T-cell (primary cell): Measurements from ENCODE around the gene ADAMTS17. TPM values are rescaled to one million over a fixed set of nuclear protein-coding genes. Genes with fewer than 3 reads are reported as not detected.
A peak's percentile ranks its signal among the peaks of the same experiment; 100 is the strongest.
"Not testable (repeated sequence)": the region's sequence is repeated elsewhere in the genome, so short reads cannot be mapped to it uniquely, and the experiment has no call there.

Experiments
- ATAC-seq, 4 experiments: fragments of 200-7000 bp in 3 of 4; fragments of 150-1000 bp in 1 of 4; cut with Tn5 transposase; replicated peaks in 1 of 4; 1 replicate in 3 of 4; 2 replicates in 1 of 4; pipeline ENCODE4 v1.10.0; 2021; ENCODE audit warnings: moderate library complexity in 3 of 4, mild to moderate bottlenecking in 2 of 4, moderate number of reproducible peaks in 1 of 4
- CTCF ChIA-PET, 2 donors: fragments of 300-600 bp; sonication (Branson Sonifier 250); formaldehyde crosslinking; loops; one replicate each; lab custom pipeline; 2022; ENCODE audit warnings: antibody characterized with exemption in 2 of 2; lab: Charles Lee
- POLR2A ChIA-PET, 2 donors: fragments of 300-600 bp; sonication (Branson Sonifier 250); formaldehyde crosslinking; loops; one replicate each; lab custom pipeline; 2022; ENCODE audit warnings: antibody characterized with exemption in 2 of 2; lab: Charles Lee
- DNase-seq, 35 experiments: peaks; one replicate each; pipeline versions ENCODE4 v3.0.0 to v3.0.0-alpha.2; 2013 to 2023
- H3K27ac ChIP-seq: one replicate; pipeline ENCODE4 v1.5.1; 2013; ENCODE audit warnings: low read length
- H3K27me3 ChIP-seq, 2 experiments: replicated peaks in 1 of 2; 1 replicate in 1 of 2; 2 replicates in 1 of 2; pipeline versions ENCODE4 v1.6.1 to v1.7.0; 2013; ENCODE audit warnings: low read length in 1 of 2, mixed read lengths in 1 of 2; ENCODE audit not compliant: control insufficient read depth in 2 of 2, insufficient read depth in 2 of 2; ENCODE audit errors: extremely low read depth in 1 of 2
- H3K36me3 ChIP-seq, 2 donors: 1 replicate in 1 of 2; 2 replicates in 1 of 2; pipeline versions ENCODE4 v1.6.1 to v1.7.0; 2013; ENCODE audit warnings: low read length in 1 of 2; ENCODE audit not compliant: control insufficient read depth in 2 of 2, insufficient read depth in 1 of 2; ENCODE audit errors: extremely low read depth in 1 of 2
- H3K4me1 ChIP-seq, 2 experiments: 1 replicate in 1 of 2; 2 replicates in 1 of 2; pipeline versions ENCODE4 v1.6.1 to v1.7.0; 2013; ENCODE audit warnings: low read length in 2 of 2, mixed read lengths in 1 of 2; ENCODE audit not compliant: insufficient read depth in 2 of 2, control insufficient read depth in 1 of 2; ENCODE audit errors: extremely low read depth in 1 of 2
- H3K4me3 ChIP-seq, 2 donors: 1 replicate in 1 of 2; 2 replicates in 1 of 2; pipeline versions ENCODE4 v1.5.1 to v1.7.0; 2013; ENCODE audit warnings: mild to moderate bottlenecking in 2 of 2, low read length in 1 of 2, moderate library complexity in 1 of 2; ENCODE audit not compliant: control insufficient read depth in 1 of 2; ENCODE audit errors: extremely low read depth in 1 of 2
- H3K9me3 ChIP-seq: 2 replicates; pipeline ENCODE4 v1.7.0; 2013
- H3K27ac Mint-ChIP-seq, 2 donors: one replicate each; pipeline ENCODE4 v1.8.0; 2020 to 2021; ENCODE audit warnings: mild to moderate bottlenecking in 2 of 2, mixed read lengths in 2 of 2
- H3K27me3 Mint-ChIP-seq, 2 donors: one replicate each; pipeline ENCODE4 v1.8.0; 2021 to 2022; ENCODE audit warnings: mixed read lengths in 2 of 2
- H3K36me3 Mint-ChIP-seq: one replicate; pipeline ENCODE4 v1.8.0; 2021; ENCODE audit warnings: mixed read lengths
- H3K4me1 Mint-ChIP-seq, 3 donors: one replicate each; pipeline ENCODE4 v1.8.0; 2020 to 2022; ENCODE audit warnings: mixed read lengths in 3 of 3, mild to moderate bottlenecking in 1 of 3
- H3K4me3 Mint-ChIP-seq, 3 donors: one replicate each; pipeline ENCODE4 v1.8.0; 2020 to 2022; ENCODE audit warnings: mild to moderate bottlenecking in 3 of 3, mixed read lengths in 3 of 3, moderate library complexity in 3 of 3
- H3K9me3 Mint-ChIP-seq, 3 donors: one replicate each; pipeline ENCODE4 v1.8.0; 2020 to 2022; ENCODE audit warnings: mixed read lengths in 3 of 3
- WGBS: methylation state at CpG from one replicate; pipeline ENCODE4 v1.1.5; 2013; ENCODE audit warnings: missing lambda C conversion rate; ENCODE audit not compliant: insufficient coverage; 5-methylcytosine and 5-hydroxymethylcytosine counted together
- total RNA-seq, 35 experiments: library from RNA in 6 of 35; stranded (reverse) in 6 of 35; fragments of 120-200 nt in 1 of 35; gene quantifications; one replicate each; pipeline versions ENCODE4 v1.2.1 to v1.2.4 and lab custom pipeline; 2013 to 2026

ADAMTS17 gene
- total RNA-seq, 5 donors from 2014 or later (not counting 1 experiment from before 2014, with no cell fraction given): 8.9 to 17.8 (median 11.6) TPM

DNA sequence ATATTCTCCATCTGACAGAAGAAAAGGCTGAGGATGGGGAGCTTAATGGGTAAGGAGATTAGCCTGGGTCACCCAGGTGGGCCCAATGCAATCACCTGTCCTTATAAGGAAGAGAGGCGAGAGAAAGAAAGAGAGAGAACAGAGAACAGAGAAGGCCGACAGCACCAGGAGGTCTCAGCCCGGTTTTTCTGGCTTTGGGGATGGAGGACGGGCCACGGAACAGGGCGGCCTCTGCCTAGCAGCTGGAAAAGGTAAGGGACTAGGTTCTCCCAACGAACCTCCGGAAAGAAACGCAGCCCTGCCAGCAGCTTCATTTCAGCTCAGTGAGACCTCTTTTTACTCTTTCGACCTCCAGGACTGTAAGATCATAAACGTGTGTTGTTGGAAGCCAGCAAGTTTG, 412.5 kb downstream of the ADAMTS17 start:
- Mint-ChIP-seq H3K36me3 (no peaks in the 10 kb centered on the region), H3K4me3 (peak overlapping the region; percentile 13 to 86 (median 75)), H3K27ac (peak overlapping the region; percentile 92 to 93), H3K9me3 (no peaks in the 10 kb centered on the region), H3K4me1 (peaks cover 21 to 24% (median 23%) of the 10 kb centered on the region in 3 donors), H3K27me3 (peaks cover 0 to 1% of the 10 kb centered on the region in 2 donors)
- ATAC-seq (no peak), DNase-seq (peak in 1 of 35 experiments; percentile 21)
- ChIA-PET CTCF (interaction anchor here (0.6 to 2.0 kb wide), 4 partner anchors 409 to 421 kb away, joined by 6 to 19 read pairs (median 6); no protein-coding TSS in a partner anchor), POLR2A (no interaction called here)
- Histone ChIP-seq H3K27ac (peak overlapping the region; percentile 56), H3K27me3 (peaks cover 0 to 5% of the 10 kb centered on the region in 2 experiments), H3K9me3 (no peaks in the 10 kb centered on the region), H3K4me1 (peaks cover 8 to 20% of the 10 kb centered on the region in 2 experiments), H3K4me3 (peak overlapping the region in 1 of 2 donors; percentile 62), H3K36me3 (no peaks in the 10 kb centered on the region)
- WGBS: 94% methylated on average over 10 of the region's 11 CpGs

DNA sequence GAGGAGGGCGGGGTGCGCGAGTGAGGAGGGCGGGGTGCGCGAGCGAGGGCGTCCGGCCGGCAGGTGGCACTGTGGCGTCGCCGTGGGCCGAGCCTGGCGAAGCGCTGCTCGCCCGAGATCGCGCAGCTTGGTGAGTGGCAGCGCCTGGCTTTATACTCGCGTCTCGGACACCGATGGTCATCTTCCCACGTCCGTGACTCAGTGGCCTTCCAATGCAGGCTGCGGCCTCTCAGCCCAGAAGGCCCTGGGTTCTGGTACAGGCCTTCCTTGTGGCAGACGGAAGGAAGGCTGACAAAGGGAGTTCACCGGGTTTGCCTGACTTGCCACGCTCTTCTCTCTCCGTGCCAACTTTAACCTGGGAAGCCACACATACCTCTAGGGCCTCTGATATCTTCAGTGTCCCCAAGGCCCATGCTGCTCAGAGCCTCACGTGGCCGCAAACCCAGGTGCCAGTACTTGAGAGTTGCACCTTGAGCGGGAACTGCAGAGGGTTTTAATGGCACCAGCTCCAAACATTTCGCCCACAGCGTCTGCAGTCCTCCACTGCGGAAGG, 413.3 kb downstream of the ADAMTS17 start:
- peak; percentile 87 to 92 (median 89) for ATAC-seq
- Mint-ChIP-seq H3K4me3 (peak overlapping the region; percentile 75 to 86 (median 80)), H3K36me3 (no peaks in the 10 kb centered on the region), H3K9me3 (no peaks in the 10 kb centered on the region), H3K27ac (peak overlapping the region; percentile 92 to 93), H3K27me3 (peaks cover 0 to 9% of the 10 kb centered on the region in 2 donors), H3K4me1 (peaks cover 21 to 24% (median 23%) of the 10 kb centered on the region in 3 donors)
- ChIA-PET POLR2A (no interaction called here), CTCF (interaction anchor here (0.6 to 2.0 kb wide), 8 partner anchors 410 to 1361 kb away, joined by 3 to 19 read pairs (median 6); no protein-coding TSS in a partner anchor)
- peak; percentile 67 to 96 (median 82) for DNase-seq
- no peaks in the 10 kb centered on the region for H3K36me3 ChIP-seq
- H3K4me3 ChIP-seq: peak overlapping the region; percentile 58 to 62
- no peaks in the 10 kb centered on the region for H3K9me3 ChIP-seq
- H3K27ac ChIP-seq: peak overlapping the region; percentile 56
- H3K4me1 ChIP-seq: peaks cover 8 to 20% of the 10 kb centered on the region in 2 experiments
- H3K27me3 ChIP-seq: peaks cover 3 to 4% of the 10 kb centered on the region in 2 experiments
- WGBS: 2% methylated on average over 35 of the region's 38 CpGs

DNA sequence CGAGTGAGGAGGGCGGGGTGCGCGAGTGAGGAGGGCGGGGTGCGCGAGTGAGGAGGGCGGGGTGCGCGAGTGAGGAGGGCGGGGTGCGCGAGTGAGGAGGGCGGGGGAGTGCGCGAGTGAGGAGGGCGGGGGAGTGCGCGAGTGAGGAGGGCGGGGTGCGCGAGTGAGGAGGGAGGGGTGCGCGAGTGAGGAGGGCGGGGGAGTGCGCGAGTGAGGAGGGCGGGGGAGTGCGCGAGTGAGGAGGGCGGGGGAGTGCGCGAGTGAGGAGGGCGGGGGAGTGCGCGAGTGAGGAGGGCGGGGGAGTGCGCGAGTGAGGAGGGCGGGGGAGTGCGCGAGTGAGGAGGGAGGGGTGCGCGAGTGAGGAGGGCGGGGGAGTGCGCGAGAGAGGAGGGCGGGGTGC, 415.2 kb downstream of the ADAMTS17 start:
- peaks cover 21 to 24% (median 23%) of the 10 kb centered on the region in 3 donors for H3K4me1 Mint-ChIP-seq
- no CpG with 5 or more reads among the region's 48 CpGs for WGBS
- H3K4me3 Mint-ChIP-seq, ATAC-seq, H3K36me3 ChIP-seq, POLR2A ChIA-PET, H3K27ac ChIP-seq, H3K9me3 ChIP-seq, H3K4me3 ChIP-seq, H3K27ac Mint-ChIP-seq, H3K36me3 Mint-ChIP-seq, H3K27me3 ChIP-seq, H3K9me3 Mint-ChIP-seq: not testable (repeated sequence)
- H3K4me1 ChIP-seq: peaks cover 8 to 20% of the 10 kb centered on the region in 2 experiments
- CTCF ChIA-PET: interaction anchor here (1.0 to 2.1 kb wide), 4 partner anchors 413 to 654 kb away, joined by 3 to 8 read pairs (median 7); no protein-coding TSS in a partner anchor
- DNase-seq: peak in 13 of 35 experiments; percentile 14 to 49 (median 33)
- peaks cover 1 to 18% of the 10 kb centered on the region in 2 donors for H3K27me3 Mint-ChIP-seq

DNA sequence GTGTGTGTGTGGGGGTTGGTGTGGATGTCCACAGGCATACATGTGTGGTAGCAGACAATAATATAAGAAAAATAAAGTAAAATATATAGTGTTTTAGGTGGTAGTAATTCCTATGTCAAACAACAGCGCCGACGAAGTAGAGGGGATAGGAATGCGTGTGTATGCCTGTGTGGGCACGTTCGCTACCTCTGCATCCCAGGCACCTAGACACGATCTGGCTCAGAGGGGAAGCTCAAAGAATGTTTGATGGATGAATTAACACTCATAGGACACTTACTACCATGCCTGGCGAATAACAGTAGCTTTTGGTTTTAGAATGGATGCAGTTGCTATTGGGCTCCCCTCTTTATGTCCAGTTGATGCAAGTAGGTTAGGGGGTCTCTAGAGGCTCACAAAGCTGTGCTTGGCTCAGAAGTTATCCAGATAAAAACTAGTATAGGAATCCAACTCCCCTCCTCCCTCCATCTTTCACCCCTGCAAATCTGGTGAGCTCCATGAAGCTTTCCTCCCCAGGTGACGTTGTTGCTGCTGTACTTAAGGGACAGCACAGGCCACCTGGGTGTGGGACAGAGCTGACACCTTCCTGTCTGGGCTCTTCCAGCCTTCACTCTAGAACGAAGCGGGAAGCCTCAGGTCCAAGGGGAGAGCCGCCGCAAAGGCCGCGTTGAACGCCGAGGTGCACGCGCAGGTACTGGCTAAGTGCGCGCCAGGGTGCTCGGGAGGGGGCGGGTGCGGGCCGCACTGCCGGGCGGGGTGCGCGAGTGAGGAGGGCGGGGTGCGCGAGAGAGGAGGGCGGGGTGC, 415.9 kb downstream of the ADAMTS17 start:
- Mint-ChIP-seq H3K4me3 (peak overlapping the region; percentile 68 to 85 (median 81)), H3K9me3 (no peaks in the 10 kb centered on the region), H3K27me3 (peaks cover 5 to 21% of the 10 kb centered on the region in 2 donors), H3K4me1 (peaks cover 21 to 24% (median 23%) of the 10 kb centered on the region in 3 donors), H3K27ac (peak overlapping the region; percentile 94 to 97), H3K36me3 (no peaks in the 10 kb centered on the region)
- Histone ChIP-seq H3K27me3 (peaks cover 0 to 4% of the 10 kb centered on the region in 2 experiments), H3K9me3 (no peaks in the 10 kb centered on the region), H3K36me3 (no peaks in the 10 kb centered on the region), H3K4me1 (peaks cover 8 to 20% of the 10 kb centered on the region in 2 experiments), H3K27ac (peak overlapping the region; percentile 68), H3K4me3 (peak overlapping the region; percentile 40 to 65)
- DNase-seq (peak; percentile 56 to 85 (median 72)), ATAC-seq (peak; percentile 78 to 82 (median 80))
- under 1% methylated on average over 18 of the region's 33 CpGs for WGBS
- POLR2A ChIA-PET: no interaction called here
- CTCF ChIA-PET: interaction anchor here (1.0 to 2.1 kb wide), 6 partner anchors 413 to 653 kb away, joined by 3 to 8 read pairs (median 4); no protein-coding TSS in a partner anchor

DNA sequence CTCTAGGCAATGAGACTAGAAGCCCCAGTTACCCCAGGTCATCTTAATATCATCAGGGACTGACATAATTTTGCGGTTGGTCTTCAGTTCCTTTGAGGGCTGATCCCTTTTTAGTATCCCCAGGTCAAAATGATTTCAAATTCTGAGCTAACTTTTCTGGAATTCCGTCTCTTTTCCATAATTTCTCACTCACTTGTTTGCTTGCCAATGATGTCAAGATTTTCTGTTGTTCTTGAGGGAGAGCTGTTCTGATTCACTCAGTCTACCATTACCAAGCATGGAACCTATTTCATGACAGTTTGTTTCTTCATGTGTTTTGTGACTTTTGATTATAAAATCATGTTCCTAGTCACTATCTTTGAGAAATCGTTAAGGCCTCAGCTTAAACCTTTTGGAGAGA, 418.1 kb downstream of the ADAMTS17 start:
- peaks cover 2 to 11% of the 10 kb centered on the region in 2 experiments for H3K4me1 ChIP-seq
- no peaks in the 10 kb centered on the region for H3K9me3 Mint-ChIP-seq
- POLR2A ChIA-PET: interaction anchor here (0.6 to 0.7 kb wide), 2 partner anchors 650 to 853 kb away, joined by 3 to 4 read pairs; no protein-coding TSS in a partner anchor
- no peak for ATAC-seq
- 80% methylated on average over 1 of the region's 3 CpGs for WGBS
- no peaks in the 10 kb centered on the region for H3K9me3 ChIP-seq
- H3K36me3 ChIP-seq: no peaks in the 10 kb centered on the region
- H3K4me3 Mint-ChIP-seq: no peak overlapping the region
- CTCF ChIA-PET: interaction anchor here in 1 of 2 donors (0.6 kb wide), 1 partner anchor 99 kb away, joined by 4 read pairs; no protein-coding TSS in a partner anchor
- H3K4me1 Mint-ChIP-seq: peaks cover 7 to 11% (median 10%) of the 10 kb centered on the region in 3 donors
- H3K27ac ChIP-seq: no peak overlapping the region
- H3K36me3 Mint-ChIP-seq: no peaks in the 10 kb centered on the region
- H3K27me3 ChIP-seq: peaks cover 4 to 11% of the 10 kb centered on the region in 2 experiments
- DNase-seq: no peak
- H3K27me3 Mint-ChIP-seq: peaks cover 14 to 34% of the 10 kb centered on the region in 2 donors
- H3K4me3 ChIP-seq: no peak overlapping the region
- no peak overlapping the region for H3K27ac Mint-ChIP-seq
